GM12878 (cell line): ENCODE data around the gene EML3. TPM values are rescaled to one million over a fixed set of nuclear protein-coding genes. Genes with fewer than 3 reads are reported as not detected.
A peak's percentile ranks its signal among the peaks of the same experiment; 100 is the strongest.

Experiments used
- ATAC-seq: fragments of 200-7000 bp; cut with Tn5 transposase; 3 replicates; pipeline ENCODE4 v1.9.1; 2020; ENCODE audit warnings: mild to moderate bottlenecking, moderate library complexity
- BruUV-seq: library from RNA; stranded (reverse); fragments of 400-500 nt; replicated peaks from 2 replicates; lab custom pipeline; 2021; lab: Mats Ljungman, UMichigan
- CTCF ChIA-PET: fragments of 300-600 bp; sonication (Branson Sonifier 250); formaldehyde crosslinking; extraction: SDS; loops from one replicate; lab custom pipeline; 2021; ENCODE audit warnings: inconsistent platforms; lab: Yijun Ruan, JAX
- POLR2A ChIA-PET: fragments of 350-600 bp; formaldehyde crosslinking; extraction: SDS; loops from one replicate; lab custom pipeline; 2021; ENCODE audit warnings: inconsistent platforms; lab: Charles Lee
- RAD21 ChIA-PET: fragments of 300-600 bp; sonication (Branson Sonifier 250); formaldehyde crosslinking; loops from one replicate; lab custom pipeline; 2023; ENCODE audit warnings: antibody characterized with exemption; ENCODE audit not compliant: unreplicated experiment; lab: Charles Lee
- SMC1A ChIA-PET: fragments of 300-600 bp; sonication (Branson Sonifier 250); formaldehyde crosslinking; loops from one replicate; lab custom pipeline; 2023; ENCODE audit not compliant: unreplicated experiment, uncharacterized antibody; lab: Charles Lee
- DNase-seq: peaks from one replicate; pipeline ENCODE4 v3.0.0-alpha.2; 2011; ENCODE audit warnings: low read depth, low spot score
- FAIRE-seq: peaks from 3 replicates; lab custom pipeline; 2011; peaks lifted over from hg19 to GRCh38; lab: Jason Lieb, UNC
- H2AFZ ChIP-seq: 2 replicates; pipeline ENCODE4 v1.6.0; 2011; ENCODE audit warnings: low read depth, low read length, control low read depth; ENCODE audit not compliant: control insufficient read depth
- H3K27ac ChIP-seq: 2 replicates; pipeline ENCODE4 v1.5.1; 2011; ENCODE audit warnings: control low read depth; ENCODE audit not compliant: control insufficient read depth, insufficient read depth
- H3K27me3 ChIP-seq, 2 experiments: replicated peaks in 1 of 2; 2 replicates each; pipeline versions ENCODE4 v1.6.0 to v1.6.1; 2011; ENCODE audit warnings: low read length in 1 of 2; ENCODE audit not compliant: control insufficient read depth in 2 of 2, insufficient read depth in 2 of 2
- H3K36me3 ChIP-seq, 2 experiments: 2 replicates each; pipeline ENCODE4 v1.5.1; 2011; ENCODE audit warnings: low read length in 1 of 2; ENCODE audit not compliant: control insufficient read depth in 2 of 2, insufficient read depth in 2 of 2
- H3K4me1 ChIP-seq: 2 replicates; pipeline ENCODE4 v1.6.1; 2011; ENCODE audit warnings: mild to moderate bottlenecking, low read length, moderate library complexity, mixed read lengths; ENCODE audit not compliant: control insufficient read depth, insufficient read depth
- H3K4me2 ChIP-seq: 2 replicates; pipeline ENCODE4 v1.6.0; 2011; ENCODE audit warnings: control low read depth; ENCODE audit not compliant: control insufficient read depth, insufficient read depth
- H3K4me3 ChIP-seq: fragments of 200-600 bp; sonication (generic); 2 replicates; pipeline ENCODE4 v1.5.1; 2016
- H3K79me2 ChIP-seq: 2 replicates; pipeline ENCODE4 v1.6.0; 2011; ENCODE audit warnings: low read length; ENCODE audit not compliant: control insufficient read depth, insufficient read depth
- H3K9ac ChIP-seq: 2 replicates; pipeline ENCODE4 v1.8.0; 2011; ENCODE audit warnings: low read length, control low read depth, mixed read lengths; ENCODE audit not compliant: control insufficient read depth, insufficient read depth
- H3K9me3 ChIP-seq: replicated peaks from 3 replicates; pipeline ENCODE4 v1.5.1; 2011; ENCODE audit warnings: mild to moderate bottlenecking, low read length; ENCODE audit not compliant: control insufficient read depth, insufficient read depth
- H4K20me1 ChIP-seq: 2 replicates; pipeline ENCODE4 v1.6.0; 2011; ENCODE audit not compliant: control insufficient read depth, insufficient read depth
- CREB1 ChIP-seq: IDR thresholded peaks from 2 replicates; pipeline ENCODE4 v1.6.1; 2012; ENCODE audit warnings: low read depth, mild to moderate bottlenecking, inconsistent platforms
- CTCF ChIP-seq, 3 experiments: IDR thresholded peaks in 2 of 3; conservative IDR thresholded peaks in 1 of 3; 2 replicates each; pipeline ENCODE4 v1.5.1; 2011; ENCODE audit warnings: low read depth in 3 of 3, low read length in 3 of 3, mild to moderate bottlenecking in 3 of 3, control low read depth in 2 of 3, moderate library complexity in 2 of 3, inconsistent platforms in 1 of 3, mixed read lengths in 1 of 3; ENCODE audit not compliant: control insufficient read depth in 2 of 3, insufficient read depth in 1 of 3; ENCODE audit errors: extremely low read depth in 1 of 3
- HDGF ChIP-seq: fragments of 450-650 bp; IDR thresholded peaks from 2 replicates; pipeline ENCODE4 v1.6.1; 2016; ENCODE audit warnings: antibody characterized with exemption
- JUNB ChIP-seq: IDR thresholded peaks from 2 replicates; pipeline ENCODE4 v1.6.1; 2016; ENCODE audit warnings: antibody characterized with exemption, mild to moderate bottlenecking
- MTA2 ChIP-seq: fragments of 450-650 bp; IDR thresholded peaks from 2 replicates; pipeline ENCODE4 v1.6.1; 2016; ENCODE audit warnings: low read depth, mild to moderate bottlenecking, moderate library complexity
- NBN ChIP-seq: fragments of 450-650 bp; IDR thresholded peaks from 2 replicates; pipeline ENCODE4 v1.6.1; 2016
- ZBTB40 ChIP-seq: fragments of 450-650 bp; IDR thresholded peaks from 2 replicates; pipeline ENCODE4 v1.6.1; 2016; ENCODE audit warnings: mild to moderate bottlenecking, moderate library complexity, borderline replicate concordance
- ZNF687 ChIP-seq: fragments of 450-650 bp; IDR thresholded peaks from 2 replicates; pipeline ENCODE4 v1.6.1; 2017; ENCODE audit warnings: mild to moderate bottlenecking, moderate library complexity
- ZSCAN29 ChIP-seq: fragments of 450-650 bp; IDR thresholded peaks from 2 replicates; pipeline ENCODE4 v1.6.1; 2017; ENCODE audit warnings: mild to moderate bottlenecking, moderate library complexity
- whole genome bisulfite sequencing: methylation state at CpG from one replicate; pipeline ENCODE4 v1.1.6; 2016; ENCODE audit warnings: low lambda C conversion rate; ENCODE audit not compliant: insufficient replicate concordance, insufficient coverage; ENCODE audit errors: missing lambda C conversion rate; 5-methylcytosine and 5-hydroxymethylcytosine counted together
- in situ Hi-C: fragments of 300-500 bp; cut with MboI; formaldehyde crosslinking; loops from 9 replicates; pipeline ENCODE4 v1.14.3; 2018; ENCODE audit warnings: mixed read lengths
- intact Hi-C: fragments of 100-400 bp; cut with micrococcal nuclease; formaldehyde crosslinking; loops from one replicate; pipeline ENCODE4 v1.14.2; 2022; ENCODE audit not compliant: unreplicated experiment
- polyA plus RNA-seq, 11 experiments: library from polyadenylated mRNA; depleted of rRNA in 4 of 11; unstranded in 6 of 11; stranded (reverse) in 5 of 11; fragments of >200 nt; fragmentation: Nextera tagmentation in 4 of 11; fragmentation: Illumina TruSeq in 1 of 11; extraction: Ambion mirVana in 4 of 11; extraction: Trizol in 1 of 11; gene quantifications; 1 replicate in 1 of 11; 2 replicates in 10 of 11; pipeline versions ENCODE4 v1.2.1 to v1.2.3, GENCODE V29; 2011 to 2016; ENCODE audit warnings: inconsistent platforms in 2 of 11, missing spikeins in 2 of 11, low read depth in 1 of 11
- total RNA-seq, 4 experiments: library from RNA; depleted of rRNA in 3 of 4; stranded (reverse); fragments of >200 nt in 3 of 4; fragmentation: Illumina TruSeq in 1 of 4; extraction: Trizol in 1 of 4; gene quantifications; 2 replicates each; pipeline versions ENCODE4 v1.2.1 to v1.2.3, GENCODE V29; 2013 to 2021

Gene EML3
- total and polyA plus RNA-seq, 10 of the 15 experiments (the other 5 are each of a cell fraction or from before 2014, with no cell fraction given): 0.58 to 82.5 (median 24.8) TPM

GRCh38 chr11:62556108-62556874 is 56.3 kb downstream of the EML3 start (continued):
- peak; percentile 84 for TF ChIP-seq ZNF687

- peak; percentile 94 for FAIRE-seq
- H3K27me3 ChIP-seq: no peaks in the 10 kb centered on the region
- 0% methylated on average over 4 of the region's 4 CpGs for WGBS
- peak; percentile 72 for ATAC-seq
- BruUV-seq: TSS peak; percentile 78
- DNase-seq: peak; percentile 92
- ChIA-PET POLR2A (interaction anchor here (0.7 to 11.4 kb wide), 9 partner anchors 11 to 293 kb away, joined by 3 to 188 read pairs (median 3); partner anchors contain the start of genes AHNAK, B3GAT3, C11orf98 and CSKMT), CTCF (interaction anchor here (0.7 to 7.5 kb wide), 9 partner anchors 10 to 286 kb away, joined by 3 to 246 read pairs (median 4); partner anchors contain the start of gene TUT1), RAD21 (interaction anchor here (0.9 to 13.9 kb wide), 9 partner anchors 10 to 286 kb away, joined by 3 to 313 read pairs (median 4); partner anchors contain the start of genes AHNAK, C11orf98, CSKMT and EEF1G), SMC1A (interaction anchor here (1.0 to 11.4 kb wide), 6 partner anchors 12 to 127 kb away, joined by 3 to 212 read pairs (median 6); partner anchors contain the start of genes C11orf98 and CSKMT)
- H3K4me1 ChIP-seq: peaks cover 91% of the 10 kb centered on the region
- no peaks in the 10 kb centered on the region for H3K9me3 ChIP-seq
- no peak overlapping the region for H2AFZ ChIP-seq
- in situ Hi-C loops: loop anchor here (10.0 kb wide), 1 partner anchor 131 kb away; no protein-coding TSS in a partner anchor
- peak overlapping the region; percentile 99 for H3K27ac ChIP-seq
- peak overlapping the region; percentile 42 for H3K4me3 ChIP-seq
- peak overlapping the region; percentile 82 for H3K9ac ChIP-seq
- peaks cover 8 to 12% of the 10 kb centered on the region in 2 experiments; a peak in 3 of 4 replicates for H3K36me3 ChIP-seq
- H3K79me2 ChIP-seq: no peaks in the 10 kb centered on the region; the same call in 1 of the 2 replicates
- peak overlapping the region; percentile 86 for H3K4me2 ChIP-seq
- intact Hi-C loops: loop anchor here (2.0 kb wide), 1 partner anchor 15 kb away; no protein-coding TSS in a partner anchor
- no peaks in the 10 kb centered on the region for H4K20me1 ChIP-seq
- peak; percentile 87 for TF ChIP-seq NBN
- no peak for TF ChIP-seq CTCF (IDR thresholded peaks at IDR 0.05 in 2 of 3, conservative IDR thresholded peaks at IDR 0.05 in 1 of 3; ENCODE audit: control insufficient read depth in 2 of 3, extremely low read depth in 1 of 3, insufficient read depth in 1 of 3, low read depth in 3 of 3, low read length in 3 of 3)
- no peak for TF ChIP-seq HDGF
- no peak for TF ChIP-seq ZBTB40
- no peak for TF ChIP-seq CREB1
- peak; percentile 89 for TF ChIP-seq MTA2
- TF ChIP-seq JUNB: peak; percentile 84
- TF ChIP-seq ZSCAN29: no peak
Measured at GRCh38 chr11:62555464-62556107, 57.0 kb downstream of the EML3 start.
